Measurements from ENCODE around the gene ZNF366. TPM values are rescaled to one million over a fixed set of nuclear protein-coding genes. Genes with fewer than 3 reads are reported as not detected.

The ZNF366 gene
- total RNA-seq, 1 experiment from 2014 or later, result not detected

DNA sequence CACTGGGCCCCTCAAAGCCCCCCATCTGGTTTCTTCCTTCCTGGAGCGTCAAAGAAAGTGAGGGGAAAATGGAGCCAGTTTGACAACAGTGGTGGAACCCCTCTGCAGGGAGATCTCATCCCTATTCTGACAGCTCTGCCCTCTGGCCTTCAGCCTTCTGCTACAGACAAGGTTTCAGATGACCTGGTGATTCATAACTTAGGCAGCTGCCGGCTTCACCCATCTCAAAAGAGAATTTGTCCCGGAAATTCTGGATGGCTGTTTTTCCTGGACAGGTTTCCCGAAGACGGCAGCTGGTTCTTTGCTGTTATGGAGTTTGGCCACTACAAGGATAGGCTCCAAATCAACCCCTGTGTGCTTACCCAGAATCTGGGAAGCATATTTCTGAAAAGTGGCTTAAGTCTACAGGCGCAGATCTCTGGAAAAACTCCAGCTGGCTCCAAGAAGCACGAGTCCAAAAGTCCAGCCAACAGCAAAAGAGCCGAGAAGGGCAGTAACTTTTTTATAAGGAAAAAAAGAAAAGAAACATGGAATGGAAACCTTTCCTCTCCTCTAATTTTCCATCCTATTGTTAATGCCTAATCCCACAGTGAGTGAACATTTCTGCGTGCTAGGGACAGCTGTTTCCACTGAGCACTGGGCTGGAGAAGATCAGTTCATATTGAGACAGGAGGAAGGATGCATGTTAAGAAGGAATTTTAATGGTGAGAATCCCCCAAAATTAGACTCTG is 54.5 kb downstream of the ZNF366 start:
- Histone ChIP-seq H3K79me2 (ENCODE audit: insufficient read depth, low read length) (no peaks in the 10 kb centered on the region), H3K36me3 (ENCODE audit: control insufficient read depth in 1 of 2, insufficient read depth in 2 of 2, low read length in 2 of 2) (no peaks in the 10 kb centered on the region), H3K9me2 (ENCODE audit: insufficient read depth) (no peaks in the 10 kb centered on the region), H3K27me3 (ENCODE audit: insufficient read depth, low read length) (no peaks in the 10 kb centered on the region), H3K4me3 (replicated peaks in 1 of 2; ENCODE audit: low read depth in 1 of 2, low read length in 2 of 2) (peak overlapping the region in 1 of 2 experiments; percentile 14; a peak in 1 of 4 replicates), H3K9ac (ENCODE audit: low read length) (no peak overlapping the region), H3K9me3 (ENCODE audit: control insufficient read depth in 1 of 2, insufficient read depth in 1 of 2, low read depth in 1 of 2, low read length in 2 of 2) (no peaks in the 10 kb centered on the region), H3K4me1 (ENCODE audit: control insufficient read depth in 1 of 2, insufficient read depth in 2 of 2, low read length in 2 of 2) (peaks cover 13 to 17% of the 10 kb centered on the region in 2 experiments), H2AFZ (ENCODE audit: low read depth, low read length, poor library complexity, severe bottlenecking) (peak overlapping the region; percentile 86), H3K4me2 (ENCODE audit: low read length) (peak overlapping the region; percentile 70), H4K20me1 (ENCODE audit: insufficient read depth) (no peaks in the 10 kb centered on the region), H3K27ac (ENCODE audit: low read depth, low read length) (no peak overlapping the region)
- ChIA-PET CTCF (no interaction called here), POLR2A (no interaction called here), RAD21 (ENCODE audit: low non-redundant PET in 1 of 2, low total read pairs in 2 of 2, uncharacterized antibody in 2 of 2, unreplicated experiment in 2 of 2) (no interaction called here)
- intact Hi-C loops (cut with micrococcal nuclease), result no loop called here
- ATAC-seq (peak; percentile 81), DNase-seq (ENCODE audit: low read depth, low spot score) (peak; percentile 7)
- TF ChIP-seq, protein P1, sequence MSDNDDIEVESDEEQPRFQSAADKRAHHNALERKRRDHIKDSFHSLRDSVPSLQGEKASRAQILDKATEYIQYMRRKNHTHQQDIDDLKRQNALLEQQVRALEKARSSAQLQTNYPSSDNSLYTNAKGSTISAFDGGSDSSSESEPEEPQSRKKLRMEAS (IDR thresholded peaks at IDR 0.05), result no peak
- TF ChIP-seq YY1 (IDR thresholded peaks at IDR 0.05; ENCODE audit: extremely low read depth, insufficient replicate concordance, low read depth, low read length) (no peak), POLR2A (IDR thresholded peaks at IDR 0.05; ENCODE audit: borderline replicate concordance, extremely low read depth, insufficient read depth, insufficient read length) (no peak), ELF1 (IDR thresholded peaks at IDR 0.05; ENCODE audit: borderline replicate concordance, low read depth) (no peak), CEBPB (IDR thresholded peaks at IDR 0.05; ENCODE audit: low read depth) (no peak), JUND (IDR thresholded peaks at IDR 0.05) (peak; percentile 59), ZNF274 (IDR thresholded peaks at IDR 0.05; ENCODE audit: low read depth, low read length) (no peak), EZH2phosphoT487 (IDR thresholded peaks at IDR 0.05; ENCODE audit: borderline replicate concordance) (no peak), TCF7L2 (IDR thresholded peaks at IDR 0.05; ENCODE audit: borderline replicate concordance, extremely low read depth, insufficient read depth, insufficient read length) (peak; percentile 26), POLR2AphosphoS5 (IDR thresholded peaks at IDR 0.05; ENCODE audit: low read depth, low read length) (no peak), CBX3 (IDR thresholded peaks at IDR 0.05; ENCODE audit: low read depth) (peak; percentile 57; the same call in 1 of the 2 replicates), RAD21 (IDR thresholded peaks at IDR 0.05; ENCODE audit: low read depth) (no peak), SIN3A (IDR thresholded peaks at IDR 0.05; ENCODE audit: low read depth) (no peak), FOSL1 (IDR thresholded peaks at IDR 0.05; ENCODE audit: low read depth) (peak; percentile 58), SP1 (IDR thresholded peaks at IDR 0.05; ENCODE audit: low read depth) (0 out of 2 replicates have a peak, but pooled peaks have one; percentile 21), SRF (IDR thresholded peaks at IDR 0.05; ENCODE audit: low read depth) (no peak), EGR1 (IDR thresholded peaks at IDR 0.05; ENCODE audit: low read depth) (no peak)
- TF ChIP-seq, protein P2, sequence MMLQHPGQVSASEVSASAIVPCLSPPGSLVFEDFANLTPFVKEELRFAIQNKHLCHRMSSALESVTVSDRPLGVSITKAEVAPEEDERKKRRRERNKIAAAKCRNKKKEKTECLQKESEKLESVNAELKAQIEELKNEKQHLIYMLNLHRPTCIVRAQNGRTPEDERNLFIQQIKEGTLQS (IDR thresholded peaks at IDR 0.05), result no peak
- TF ChIP-seq, protein P3, sequence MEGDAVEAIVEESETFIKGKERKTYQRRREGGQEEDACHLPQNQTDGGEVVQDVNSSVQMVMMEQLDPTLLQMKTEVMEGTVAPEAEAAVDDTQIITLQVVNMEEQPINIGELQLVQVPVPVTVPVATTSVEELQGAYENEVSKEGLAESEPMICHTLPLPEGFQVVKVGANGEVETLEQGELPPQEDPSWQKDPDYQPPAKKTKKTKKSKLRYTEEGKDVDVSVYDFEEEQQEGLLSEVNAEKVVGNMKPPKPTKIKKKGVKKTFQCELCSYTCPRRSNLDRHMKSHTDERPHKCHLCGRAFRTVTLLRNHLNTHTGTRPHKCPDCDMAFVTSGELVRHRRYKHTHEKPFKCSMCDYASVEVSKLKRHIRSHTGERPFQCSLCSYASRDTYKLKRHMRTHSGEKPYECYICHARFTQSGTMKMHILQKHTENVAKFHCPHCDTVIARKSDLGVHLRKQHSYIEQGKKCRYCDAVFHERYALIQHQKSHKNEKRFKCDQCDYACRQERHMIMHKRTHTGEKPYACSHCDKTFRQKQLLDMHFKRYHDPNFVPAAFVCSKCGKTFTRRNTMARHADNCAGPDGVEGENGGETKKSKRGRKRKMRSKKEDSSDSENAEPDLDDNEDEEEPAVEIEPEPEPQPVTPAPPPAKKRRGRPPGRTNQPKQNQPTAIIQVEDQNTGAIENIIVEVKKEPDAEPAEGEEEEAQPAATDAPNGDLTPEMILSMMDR (IDR thresholded peaks at IDR 0.05 in 2 of 3, conservative IDR thresholded peaks at IDR 0.05 in 1 of 3; ENCODE audit: borderline replicate concordance in 1 of 3, insufficient read depth in 1 of 3, low read depth in 2 of 3, low read length in 2 of 3), result no peak
- TF ChIP-seq, protein P4, sequence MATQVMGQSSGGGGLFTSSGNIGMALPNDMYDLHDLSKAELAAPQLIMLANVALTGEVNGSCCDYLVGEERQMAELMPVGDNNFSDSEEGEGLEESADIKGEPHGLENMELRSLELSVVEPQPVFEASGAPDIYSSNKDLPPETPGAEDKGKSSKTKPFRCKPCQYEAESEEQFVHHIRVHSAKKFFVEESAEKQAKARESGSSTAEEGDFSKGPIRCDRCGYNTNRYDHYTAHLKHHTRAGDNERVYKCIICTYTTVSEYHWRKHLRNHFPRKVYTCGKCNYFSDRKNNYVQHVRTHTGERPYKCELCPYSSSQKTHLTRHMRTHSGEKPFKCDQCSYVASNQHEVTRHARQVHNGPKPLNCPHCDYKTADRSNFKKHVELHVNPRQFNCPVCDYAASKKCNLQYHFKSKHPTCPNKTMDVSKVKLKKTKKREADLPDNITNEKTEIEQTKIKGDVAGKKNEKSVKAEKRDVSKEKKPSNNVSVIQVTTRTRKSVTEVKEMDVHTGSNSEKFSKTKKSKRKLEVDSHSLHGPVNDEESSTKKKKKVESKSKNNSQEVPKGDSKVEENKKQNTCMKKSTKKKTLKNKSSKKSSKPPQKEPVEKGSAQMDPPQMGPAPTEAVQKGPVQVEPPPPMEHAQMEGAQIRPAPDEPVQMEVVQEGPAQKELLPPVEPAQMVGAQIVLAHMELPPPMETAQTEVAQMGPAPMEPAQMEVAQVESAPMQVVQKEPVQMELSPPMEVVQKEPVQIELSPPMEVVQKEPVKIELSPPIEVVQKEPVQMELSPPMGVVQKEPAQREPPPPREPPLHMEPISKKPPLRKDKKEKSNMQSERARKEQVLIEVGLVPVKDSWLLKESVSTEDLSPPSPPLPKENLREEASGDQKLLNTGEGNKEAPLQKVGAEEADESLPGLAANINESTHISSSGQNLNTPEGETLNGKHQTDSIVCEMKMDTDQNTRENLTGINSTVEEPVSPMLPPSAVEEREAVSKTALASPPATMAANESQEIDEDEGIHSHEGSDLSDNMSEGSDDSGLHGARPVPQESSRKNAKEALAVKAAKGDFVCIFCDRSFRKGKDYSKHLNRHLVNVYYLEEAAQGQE (IDR thresholded peaks at IDR 0.05; ENCODE audit: low read depth), result no peak
- no TSS peak for BruUV-seq (replicated peaks)
